Muscle of leg (tissue), 11 donors: Measurements from ENCODE around the gene CDC42EP4. TPM values are rescaled to one million over a fixed set of nuclear protein-coding genes. Genes with fewer than 3 reads are reported as not detected.
"Not testable (repeated sequence)": the region's sequence is repeated elsewhere in the genome, so short reads cannot be mapped to it uniquely, and the experiment has no call there.

Experiments
- DNase-seq: peaks from one replicate; pipeline ENCODE4 v3.0.0; 2013
- H3K27ac ChIP-seq: one replicate; pipeline ENCODE4 v1.5.1; 2013; ENCODE audit warnings: mild to moderate bottlenecking, low read length, control low read depth
- H3K27me3 ChIP-seq: one replicate; pipeline ENCODE4 v1.6.1; 2013; ENCODE audit warnings: low read length; ENCODE audit not compliant: control insufficient read depth, insufficient read depth
- H3K36me3 ChIP-seq: one replicate; pipeline ENCODE4 v1.6.1; 2013; ENCODE audit warnings: low read length; ENCODE audit not compliant: control insufficient read depth, insufficient read depth
- H3K4me1 ChIP-seq: one replicate; pipeline ENCODE4 v1.6.1; 2013; ENCODE audit warnings: low read length; ENCODE audit not compliant: control insufficient read depth, insufficient read depth
- H3K4me3 ChIP-seq: one replicate; pipeline ENCODE4 v1.5.1; 2013; ENCODE audit warnings: low read length, control low read depth
- H3K9me3 ChIP-seq: replicated peaks from 2 replicates; pipeline ENCODE4 v1.6.1; 2013; ENCODE audit warnings: low read depth, low read length; ENCODE audit not compliant: control insufficient read depth
- WGBS: methylation state at CpG from one replicate; pipeline ENCODE4 v1.1.5; 2013; ENCODE audit warnings: missing lambda C conversion rate; ENCODE audit not compliant: insufficient coverage; 5-methylcytosine and 5-hydroxymethylcytosine counted together
- polyA plus RNA-seq, 8 donors: library from polyadenylated mRNA; unstranded; fragments of 120-200 nt; gene quantifications; one replicate each; pipeline versions ENCODE4 v1.2.1 to v1.2.3, GENCODE V29; 2013; ENCODE audit warnings: inconsistent platforms in 1 of 8, low replicate concordance in 1 of 8; ENCODE audit not compliant: insufficient read length in 8 of 8, insufficient read depth in 1 of 8
- total RNA-seq: library from RNA; stranded (reverse); fragments of 120-200 nt; gene quantifications from one replicate; pipeline ENCODE4 v1.2.4, GENCODE V29; 2013

The CDC42EP4 gene
- total and polyA plus RNA-seq, 9 donors: 13.4 to 30.9 (median 21.5) TPM

- Histone ChIP-seq H3K9me3 (peaks cover 3% of the 10 kb centered on the region), H3K4me1 (no peaks in the 10 kb centered on the region), H3K36me3 (no peaks in the 10 kb centered on the region), H3K4me3 (no peak overlapping the region), H3K27me3 (no peaks in the 10 kb centered on the region), H3K27ac (no peak overlapping the region)
- DNase-seq: no peak
- 68% methylated on average over 8 of the region's 9 CpGs for WGBS
Observed at GRCh38 chr17:73268582-73269328, 43.0 kb downstream of the CDC42EP4 start.

GRCh38 chr17:73267648-73268537 is 43.9 kb downstream of the CDC42EP4 start:
- no peak for DNase-seq
- H3K4me3 ChIP-seq: no peak overlapping the region
- H3K27me3 ChIP-seq: no peaks in the 10 kb centered on the region
- H3K36me3 ChIP-seq: no peaks in the 10 kb centered on the region
- 65% methylated on average over 7 of the region's 11 CpGs for WGBS
- H3K9me3 ChIP-seq: peaks cover 3% of the 10 kb centered on the region
- no peaks in the 10 kb centered on the region for H3K4me1 ChIP-seq
- H3K27ac ChIP-seq: no peak overlapping the region

- peaks cover 4% of the 10 kb centered on the region for H3K4me1 ChIP-seq
- no peak overlapping the region for H3K27ac ChIP-seq
- H3K27me3 ChIP-seq: no peaks in the 10 kb centered on the region
- 70% methylated on average over 8 of the region's 11 CpGs for WGBS
- H3K36me3 ChIP-seq: no peaks in the 10 kb centered on the region
- H3K9me3 ChIP-seq: peaks cover 3% of the 10 kb centered on the region
- DNase-seq: no peak
- H3K4me3 ChIP-seq: no peak overlapping the region
Observed at GRCh38 chr17:73266796-73267195, 45.0 kb downstream of the CDC42EP4 start.

DNA sequence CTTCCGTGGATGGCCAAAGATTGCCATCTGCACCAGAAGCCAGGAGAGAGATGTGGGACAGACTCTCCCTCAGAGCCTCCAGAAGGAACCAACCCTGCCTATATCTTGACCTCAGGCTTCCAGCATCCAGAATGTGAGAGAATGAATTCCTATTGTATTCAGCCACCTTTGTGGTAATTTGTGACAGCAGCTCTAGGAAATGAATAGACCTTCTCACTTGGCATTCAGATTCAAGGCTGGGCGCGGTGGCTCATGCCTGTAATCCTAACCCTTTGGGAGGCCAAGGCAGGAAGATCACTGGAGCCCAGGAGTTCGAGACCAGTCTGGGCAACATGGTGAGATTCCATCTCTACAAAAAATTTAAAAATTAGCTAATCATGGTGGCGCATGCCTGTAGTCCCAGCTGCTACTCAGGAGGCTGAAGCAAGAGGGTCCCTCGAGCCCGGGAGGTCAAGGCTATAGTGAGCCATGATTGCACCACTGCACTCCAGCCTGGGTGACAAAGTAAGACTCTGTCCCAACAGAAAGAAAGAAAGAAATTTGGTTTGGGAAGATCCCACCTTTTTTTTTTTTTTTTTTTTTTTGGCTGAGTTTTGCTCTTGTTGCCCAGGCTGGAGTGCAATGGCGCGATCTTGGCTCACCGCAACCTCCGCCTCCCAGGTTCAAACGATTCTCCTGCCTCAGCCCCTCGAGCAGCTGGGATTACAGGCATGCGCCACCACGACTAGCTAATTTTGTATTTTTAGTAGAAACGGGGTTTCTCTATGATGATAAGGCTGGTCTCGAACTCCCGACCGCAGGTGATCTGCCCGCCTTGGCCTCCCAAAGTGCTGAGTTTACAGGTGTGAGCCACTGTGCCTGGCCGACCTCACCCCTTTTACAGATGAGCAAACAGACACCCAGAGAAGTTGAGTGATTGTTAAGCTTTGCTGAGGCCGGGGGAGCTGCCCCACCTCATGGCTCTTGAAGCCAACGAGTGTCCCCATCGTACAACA is 45.9 kb downstream of the CDC42EP4 start:
- 89% methylated on average over 13 of the region's 24 CpGs for WGBS

DNA sequence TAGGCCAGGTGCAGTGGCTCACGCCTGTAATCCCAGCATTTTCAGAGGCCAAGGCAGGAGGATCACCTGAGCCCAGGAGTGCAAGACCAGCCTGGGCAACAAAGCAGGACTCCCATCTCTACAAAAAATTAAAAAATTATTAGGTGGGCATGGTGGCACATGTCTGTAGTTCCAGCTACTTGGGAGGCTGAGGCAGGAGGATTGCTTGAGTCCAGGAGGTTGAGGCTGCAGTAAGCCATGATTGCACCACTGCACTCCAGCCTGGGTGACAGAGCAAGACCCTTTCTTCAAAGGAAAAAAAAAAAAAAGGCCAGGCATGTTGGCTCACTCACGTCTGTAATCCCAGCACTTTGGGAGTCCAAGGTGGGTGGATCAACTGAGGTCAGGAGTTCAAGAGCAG is 47.4 kb downstream of the CDC42EP4 start:
- DNase-seq, H3K9me3 ChIP-seq, H3K27ac ChIP-seq, H3K36me3 ChIP-seq, H3K4me3 ChIP-seq, H3K4me1 ChIP-seq, H3K27me3 ChIP-seq: not testable (repeated sequence)
- no CpG with 5 or more reads among the region's 2 CpGs for WGBS

More for the DNA sequence above, 45.9 kb downstream of the CDC42EP4 start:
- Histone ChIP-seq H3K36me3 (no peaks in the 10 kb centered on the region), H3K4me3 (no peak overlapping the region), H3K27me3 (no peaks in the 10 kb centered on the region), H3K9me3 (peaks cover 3% of the 10 kb centered on the region), H3K4me1 (peaks cover 4% of the 10 kb centered on the region), H3K27ac (no peak overlapping the region)
- no peak for DNase-seq

GRCh38 chr17:73262676-73263642 is 48.8 kb downstream of the CDC42EP4 start:
- DNase-seq: no peak
- 58% methylated on average over 8 of the region's 12 CpGs for WGBS

DNA sequence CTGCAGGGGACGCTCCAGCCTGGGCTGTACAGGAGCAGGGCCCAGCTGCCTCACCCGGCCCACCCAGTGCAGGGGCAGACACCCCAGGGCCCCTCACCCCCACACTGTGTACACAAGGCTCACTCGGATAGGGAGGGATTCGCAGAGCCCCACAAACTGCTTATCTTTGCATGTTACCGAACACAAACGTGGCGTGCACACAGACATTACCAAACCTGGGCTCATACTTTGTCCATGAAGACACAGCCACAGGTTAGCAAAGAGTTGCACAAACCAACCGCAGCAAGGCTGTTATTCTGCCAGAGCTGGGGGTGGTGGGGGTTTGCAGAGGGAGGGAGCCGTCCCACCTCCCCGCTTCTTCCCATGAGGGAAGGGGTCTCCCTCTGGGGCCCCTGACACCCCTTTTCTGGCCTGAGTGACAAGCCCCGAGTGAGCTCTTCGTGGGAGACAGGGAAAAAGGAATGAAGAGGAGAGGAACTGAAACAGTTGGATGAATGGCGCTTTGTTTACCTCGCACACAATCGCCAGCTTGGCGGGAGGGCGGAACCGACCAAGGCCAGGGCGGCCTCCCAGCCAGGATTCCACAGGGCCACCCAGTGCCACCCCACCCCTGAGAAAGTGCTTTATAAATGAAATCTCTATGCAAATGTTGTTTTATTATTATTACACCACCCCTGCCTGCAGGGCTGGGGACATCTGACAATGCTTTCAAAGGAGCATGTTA is 49.7 kb downstream of the CDC42EP4 start:
- H3K27me3 ChIP-seq: no peaks in the 10 kb centered on the region
- WGBS: 67% methylated on average over 7 of the region's 19 CpGs
- H3K4me1 ChIP-seq: peaks cover 4% of the 10 kb centered on the region
- no peak overlapping the region for H3K27ac ChIP-seq
- DNase-seq: no peak
- no peaks in the 10 kb centered on the region for H3K36me3 ChIP-seq
- H3K4me3 ChIP-seq: no peak overlapping the region
- no peaks in the 10 kb centered on the region for H3K9me3 ChIP-seq

More at GRCh38 chr17:73262676-73263642, 48.8 kb downstream of the CDC42EP4 start:
- Histone ChIP-seq H3K4me3 (no peak overlapping the region), H3K9me3 (no peaks in the 10 kb centered on the region), H3K27ac (no peak overlapping the region), H3K4me1 (peaks cover 4% of the 10 kb centered on the region), H3K36me3 (no peaks in the 10 kb centered on the region), H3K27me3 (no peaks in the 10 kb centered on the region)

DNA sequence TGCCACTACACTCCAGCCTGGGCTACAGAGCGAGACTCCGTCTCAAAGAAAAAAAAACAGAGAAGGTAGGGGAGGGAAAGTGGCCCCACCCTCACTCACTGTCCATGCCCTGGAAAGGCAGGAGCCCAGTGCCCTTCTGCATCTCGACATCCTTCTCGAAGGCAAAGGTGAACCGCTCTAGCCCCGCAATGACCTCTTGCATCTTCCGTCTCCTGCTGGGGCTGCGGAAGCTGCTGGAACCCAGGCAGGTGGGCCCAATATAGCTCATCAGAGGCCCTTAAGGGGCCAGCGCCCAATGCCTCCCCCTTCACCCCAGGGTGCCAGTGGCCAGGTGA is 50.2 kb downstream of the CDC42EP4 start, which contains the start of gene CPSF4L:
Gene CPSF4L (minus strand): TSS at position 264 of the 335 bp plus-strand sequence. CDS start 62 bp downstream, at position 202.
- Histone ChIP-seq H3K27me3 (no peaks in the 10 kb centered on the region), H3K9me3 (no peaks in the 10 kb centered on the region), H3K36me3 (no peaks in the 10 kb centered on the region), H3K27ac (no peak within 1 kb of the TSS), H3K4me3 (no peak within 1 kb of the TSS), H3K4me1 (peaks cover 4% of the 10 kb centered on the region)
- no peak for DNase-seq
- 83% methylated on average over 7 of the region's 9 CpGs for WGBS
